ENCODE results near the gene PRKCE.

The PRKCE gene

DNA sequence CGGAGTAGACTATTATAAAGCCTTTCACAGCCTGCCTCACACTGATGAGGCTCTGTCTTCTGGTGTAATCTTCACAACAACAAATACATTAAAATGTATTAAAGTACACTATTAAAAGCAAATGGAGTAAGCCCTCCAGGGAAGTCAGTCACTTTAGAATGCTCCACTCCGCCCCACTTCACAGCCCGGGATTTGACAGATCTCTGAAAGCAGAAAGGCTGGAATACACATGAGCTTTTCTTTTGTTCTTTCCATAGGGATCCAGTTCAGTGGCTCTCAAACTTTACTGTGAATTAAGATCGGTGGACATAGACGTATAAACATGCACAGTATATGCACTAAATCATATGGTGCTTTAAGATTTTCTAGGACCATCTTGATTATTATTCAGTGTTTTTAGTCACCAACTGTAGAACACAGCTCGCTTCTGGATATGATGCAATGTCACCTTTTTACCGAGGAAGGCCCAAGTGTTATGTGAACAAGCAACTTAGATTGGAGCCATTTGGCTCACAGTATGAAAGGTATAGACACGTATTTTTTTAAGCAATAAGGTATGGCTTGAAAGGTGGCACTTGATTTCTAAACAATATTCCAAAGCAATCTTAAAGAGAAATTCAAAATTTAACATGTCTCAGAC is 151.1 kb downstream of the PRKCE start:
- H3K4me3 ChIP-seq (ENCODE audit: low read length): no peak overlapping the region
- no peak for TF ChIP-seq ZNF274 (IDR thresholded peaks at IDR 0.05; ENCODE audit: low read depth, low read length)

DNA sequence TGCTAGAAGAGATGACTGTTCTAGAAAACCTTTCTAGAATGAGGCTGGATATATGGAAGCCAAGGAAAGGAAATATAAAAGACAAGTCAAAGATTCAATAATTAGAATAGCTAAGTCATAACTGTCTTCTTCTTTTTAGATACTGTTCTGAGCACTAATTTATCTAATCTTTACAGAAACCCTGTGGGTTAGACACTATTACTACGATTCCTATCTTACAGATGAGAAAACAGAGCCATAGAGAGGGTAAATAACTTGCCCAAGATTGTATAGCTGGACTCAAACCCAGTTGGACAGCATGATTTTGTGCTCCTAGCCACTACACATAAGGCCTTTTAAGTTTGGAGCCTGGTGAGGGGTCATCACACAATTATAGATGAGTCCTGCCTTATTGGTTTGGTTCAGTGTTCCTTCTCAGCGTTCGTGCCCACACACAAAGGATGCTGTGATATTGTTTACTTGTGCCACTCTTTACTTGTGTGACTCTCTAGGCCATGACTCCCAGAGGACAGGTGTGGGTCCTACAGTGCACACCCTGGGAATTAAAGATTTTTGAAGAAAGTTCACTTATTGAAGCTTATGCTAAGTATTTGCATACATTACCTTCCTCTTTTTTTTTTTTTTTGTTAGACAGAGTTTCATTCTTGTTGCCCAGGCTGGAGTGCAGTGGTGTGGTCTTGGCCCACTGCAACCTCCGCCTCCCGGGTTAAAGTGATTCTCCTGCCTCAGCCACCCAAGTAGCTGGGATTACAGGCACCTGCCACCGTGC is 153.7 kb downstream of the PRKCE start:
- TF ChIP-seq ZNF274 (IDR thresholded peaks at IDR 0.05; ENCODE audit: low read depth, low read length): no peak
- no peak overlapping the region for H3K4me3 ChIP-seq (ENCODE audit: low read length)

DNA sequence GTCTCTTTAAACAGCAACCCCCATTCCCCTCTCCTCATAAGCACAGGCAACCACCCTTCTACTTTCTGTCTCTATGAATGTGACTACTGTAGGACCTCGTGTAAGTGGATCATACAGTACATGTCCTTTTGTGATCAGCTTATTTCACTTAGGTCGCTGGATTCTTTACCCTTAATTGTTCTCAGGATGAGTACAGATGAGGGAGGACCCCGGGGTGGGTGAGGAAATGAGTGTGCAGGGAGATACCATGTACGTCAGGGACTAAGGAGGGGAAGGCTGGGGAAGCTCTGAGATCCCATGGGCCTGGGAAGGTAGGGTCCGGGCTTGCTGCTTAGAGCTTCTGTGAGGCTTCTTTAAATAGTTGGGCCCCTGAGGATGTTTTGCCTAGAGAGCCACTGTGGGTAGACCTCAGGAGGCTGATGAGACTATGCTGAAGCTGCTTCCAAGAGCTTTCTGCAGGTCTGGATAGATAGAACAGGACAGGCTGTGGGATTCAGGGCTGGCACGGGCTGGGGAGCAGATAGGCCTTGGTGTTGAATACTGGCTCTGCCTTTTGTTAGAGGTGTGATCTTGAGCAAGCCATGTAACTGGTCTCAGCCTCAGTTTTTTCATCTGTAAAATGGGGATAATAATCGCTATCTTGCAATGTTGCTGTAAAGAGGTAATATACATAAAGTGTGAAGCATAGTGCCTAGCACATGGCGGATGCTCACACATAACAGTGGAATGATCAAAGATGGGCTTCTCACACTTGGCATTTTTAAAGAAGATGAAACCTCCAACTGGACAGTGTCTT is 155.3 kb downstream of the PRKCE start:
- TF ChIP-seq ZNF274 (IDR thresholded peaks at IDR 0.05; ENCODE audit: low read depth, low read length): no peak
- no peak overlapping the region for H3K4me3 ChIP-seq (ENCODE audit: low read length)

- H3K4me3 ChIP-seq (ENCODE audit: low read length): no peak overlapping the region
- no peak for TF ChIP-seq ZNF274 (IDR thresholded peaks at IDR 0.05; ENCODE audit: low read depth, low read length)
Observed at GRCh38 chr2:45808294-45808800, 156.9 kb downstream of the PRKCE start.

DNA sequence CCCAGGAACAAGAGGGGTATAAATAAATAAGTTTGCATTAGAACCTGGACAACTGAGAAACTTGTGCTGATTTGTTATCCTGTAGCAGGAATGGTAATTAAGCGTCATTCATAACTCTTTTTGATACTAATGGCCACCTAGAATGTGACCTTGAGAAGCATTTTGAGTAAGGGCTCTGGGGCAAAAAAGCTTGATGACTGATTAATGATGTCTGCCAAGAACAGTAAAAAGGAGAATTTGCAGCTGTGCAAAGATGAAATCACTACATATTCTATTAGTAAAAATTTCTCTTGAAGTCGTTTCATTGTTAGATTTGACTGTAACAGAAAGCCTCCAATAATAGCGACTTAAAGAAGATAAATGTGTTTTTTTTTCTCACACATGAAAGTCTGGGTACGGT is 157.7 kb downstream of the PRKCE start:
- no peak for TF ChIP-seq ZNF274 (IDR thresholded peaks at IDR 0.05; ENCODE audit: low read depth, low read length)
- H3K4me3 ChIP-seq (ENCODE audit: low read length): no peak overlapping the region

DNA sequence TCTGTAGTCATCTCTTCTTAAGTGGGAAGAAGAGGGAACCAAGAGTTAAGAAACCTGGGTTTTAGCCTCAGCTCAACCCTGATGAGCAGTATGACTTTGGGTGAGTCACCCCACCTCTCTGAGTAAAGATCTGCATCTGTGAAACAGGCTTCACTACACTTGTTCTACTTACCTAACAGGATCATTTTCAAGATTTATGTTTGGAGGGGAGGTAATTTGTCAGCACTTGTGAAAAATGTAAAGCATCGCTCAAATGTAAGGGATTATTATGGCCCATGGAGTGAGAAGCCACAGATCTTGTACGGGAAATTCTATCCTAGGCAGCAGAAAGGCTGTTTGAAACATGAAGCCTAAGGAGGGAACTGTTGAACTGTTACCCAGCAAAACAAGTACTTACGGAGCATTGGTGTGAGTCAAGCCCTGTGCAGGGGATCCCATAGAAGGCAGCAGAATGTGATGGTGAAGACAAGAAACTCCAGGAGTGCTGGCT is 160.6 kb downstream of the PRKCE start:
- no peak overlapping the region for H3K4me3 ChIP-seq (ENCODE audit: low read length)
- no peak for TF ChIP-seq ZNF274 (IDR thresholded peaks at IDR 0.05; ENCODE audit: low read depth, low read length)

- H3K4me3 ChIP-seq (ENCODE audit: low read length): no peak overlapping the region
- TF ChIP-seq ZNF274 (IDR thresholded peaks at IDR 0.05; ENCODE audit: low read depth, low read length): no peak
Observed at GRCh38 chr2:45813003-45813941, 161.8 kb downstream of the PRKCE start.

GRCh38 chr2:45814488-45814887 is 163.0 kb downstream of the PRKCE start:
- no peak overlapping the region for H3K4me3 ChIP-seq (ENCODE audit: low read length)
- TF ChIP-seq ZNF274 (IDR thresholded peaks at IDR 0.05; ENCODE audit: low read depth, low read length): no peak

GRCh38 chr2:45814951-45815621 is 163.6 kb downstream of the PRKCE start:
- TF ChIP-seq ZNF274 (IDR thresholded peaks at IDR 0.05; ENCODE audit: low read depth, low read length): no peak
- no peak overlapping the region for H3K4me3 ChIP-seq (ENCODE audit: low read length)

DNA sequence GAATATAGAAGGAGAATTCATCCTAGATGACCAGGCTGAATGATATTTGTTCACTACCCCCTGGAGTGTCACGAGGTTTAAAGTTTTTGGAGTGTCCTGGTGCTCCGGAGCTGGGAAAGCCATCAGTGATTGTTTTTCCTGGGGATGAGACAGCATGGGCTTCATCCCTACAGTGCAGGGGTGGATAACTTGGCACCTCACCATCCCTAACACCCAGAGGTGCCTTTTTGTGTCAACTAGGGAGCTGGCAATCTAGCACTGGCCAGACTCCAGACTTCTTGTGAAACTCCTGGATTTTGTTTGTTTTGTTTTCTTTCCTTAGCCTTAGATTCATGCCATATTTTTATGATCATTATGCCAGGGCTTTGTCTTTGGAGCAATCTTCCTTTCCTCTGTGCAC is 164.8 kb downstream of the PRKCE start:
- TF ChIP-seq ZNF274 (IDR thresholded peaks at IDR 0.05; ENCODE audit: low read depth, low read length): no peak
- H3K4me3 ChIP-seq (ENCODE audit: low read length): no peak overlapping the region

DNA sequence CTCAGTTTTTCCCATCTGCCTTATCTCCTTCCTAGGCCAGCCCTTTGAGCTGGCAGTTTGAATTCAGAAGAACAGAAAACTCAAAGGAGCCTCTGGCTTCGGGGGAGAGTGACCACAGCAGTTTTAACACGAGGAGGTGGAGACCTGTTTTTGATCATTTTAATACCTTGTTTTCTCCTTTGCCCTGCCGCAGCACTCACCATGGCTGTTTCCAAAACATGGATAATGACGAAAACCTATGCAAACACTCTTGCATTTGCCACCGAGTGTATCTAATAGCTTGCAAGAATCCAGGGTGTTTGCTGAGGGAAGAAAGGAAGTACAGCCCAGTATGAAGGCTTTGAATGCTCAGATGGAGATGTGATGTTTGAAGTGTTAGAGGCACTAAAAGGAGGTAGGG is 167.1 kb downstream of the PRKCE start:
- TF ChIP-seq ZNF274 (IDR thresholded peaks at IDR 0.05; ENCODE audit: low read depth, low read length): no peak
- H3K4me3 ChIP-seq (ENCODE audit: low read length): no peak overlapping the region

DNA sequence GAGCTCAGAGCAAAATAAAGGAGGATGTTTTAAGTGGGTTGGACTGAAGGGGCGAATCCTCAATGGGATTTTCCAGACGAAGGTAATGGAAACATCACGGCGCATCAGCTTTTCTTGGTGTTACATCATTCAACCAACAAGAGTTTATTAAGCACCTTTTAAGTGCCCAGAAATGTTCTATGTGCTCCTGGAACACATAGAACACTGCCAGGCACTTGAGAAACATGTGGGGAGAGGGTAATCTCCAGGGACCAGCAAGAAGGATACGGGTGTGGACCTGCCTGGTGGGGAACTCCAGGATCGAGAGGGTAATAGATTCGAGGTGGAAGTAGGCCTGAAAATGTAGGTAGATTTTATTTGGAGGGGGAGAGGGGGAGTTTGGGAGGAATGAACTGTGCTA is 168.6 kb downstream of the PRKCE start:
- TF ChIP-seq ZNF274 (IDR thresholded peaks at IDR 0.05; ENCODE audit: low read depth, low read length): no peak
- H3K4me3 ChIP-seq (ENCODE audit: low read length): no peak overlapping the region

Data from GM08714 (cell line).